K562 (cell line): ENCODE measurements around the gene TMEM187. TPM values are rescaled to one million over a fixed set of nuclear protein-coding genes. Genes with fewer than 3 reads are reported as not detected.

Source experiments
- ATF7 ChIP-seq: fragments of 450-650 bp; IDR thresholded peaks from 2 replicates; pipeline ENCODE4 v1.7.1; 2014; ENCODE audit warnings: mild to moderate bottlenecking, moderate library complexity
- CREBBP ChIP-seq: IDR thresholded peaks from one replicate; pipeline ENCODE4 v1.6.1; 2012; ENCODE audit warnings: low read depth, mild to moderate bottlenecking, control low read depth, inconsistent platforms, low read length
- EZH2 ChIP-seq: IDR thresholded peaks from 2 replicates; pipeline ENCODE4 v1.6.1; 2012; ENCODE audit warnings: low read depth, mild to moderate bottlenecking, inconsistent platforms, low read length, borderline replicate concordance
- KDM4B ChIP-seq, 2 experiments: fragments of 450-650 bp in 1 of 2; sonication (generic) in 1 of 2; IDR thresholded peaks; 2 replicates each; pipeline ENCODE4 v1.6.1; 2016 to 2017; ENCODE audit warnings: borderline replicate concordance in 2 of 2, antibody characterized with exemption in 1 of 2, low read depth in 1 of 2, mild to moderate bottlenecking in 1 of 2
- NUFIP1 ChIP-seq: fragments of 450-650 bp; IDR thresholded peaks from 2 replicates; pipeline ENCODE4 v1.6.1; 2018; ENCODE audit not compliant: partially characterized antibody
- POU5F1 ChIP-seq: fragments of 150-350 bp; IDR thresholded peaks from 2 replicates; pipeline ENCODE4 v1.6.1; 2014; ENCODE audit warnings: borderline replicate concordance, low read length, low read depth, mild to moderate bottlenecking; ENCODE audit not compliant: partially characterized antibody
- ZNF217 ChIP-seq: sonication (generic); formaldehyde crosslinking; IDR thresholded peaks from 2 replicates; pipeline ENCODE4 v1.8.0; 2022; ENCODE audit warnings: mild to moderate bottlenecking, missing genetic modification reagents
- ZNF696 ChIP-seq: fragments of 250-450 bp; sonication (Bioruptor Pico); conservative IDR thresholded peaks from 2 replicates; pipeline ENCODE4 v1.4.0; 2020; ENCODE audit warnings: mild to moderate bottlenecking, moderate library complexity
- ZNF76 ChIP-seq: fragments of 250-450 bp; sonication (Bioruptor Pico); IDR thresholded peaks from 2 replicates; pipeline ENCODE4 v1.4.0; 2020; ENCODE audit warnings: mild to moderate bottlenecking, moderate library complexity, borderline replicate concordance
- polyA plus RNA-seq, 8 experiments: library from polyadenylated mRNA; depleted of rRNA in 4 of 8; stranded (reverse) in 5 of 8; unstranded in 3 of 8; fragments of >200 nt; fragmentation: Nextera tagmentation in 2 of 8; fragmentation: Illumina TruSeq in 1 of 8; extraction: Ambion mirVana in 2 of 8; extraction: Trizol in 1 of 8; gene quantifications; 2 replicates each; pipeline versions ENCODE4 v1.2.1 to v1.2.3, GENCODE V29; 2011 to 2014; ENCODE audit warnings: inconsistent platforms in 1 of 8, missing spikeins in 1 of 8
- total RNA-seq, 7 experiments: library from RNA; depleted of rRNA in 6 of 7; stranded (reverse); fragments of >200 nt in 6 of 7; fragmentation: Illumina TruSeq in 2 of 7; extraction: Trizol in 2 of 7; gene quantifications; 2 replicates each; pipeline versions ENCODE4 v1.2.1 to v1.2.3, GENCODE V29; 2011 to 2021; ENCODE audit warnings: low replicate concordance in 1 of 7
- TF ChIP-seq, protein P1 (sequence below): IDR thresholded peaks from 2 replicates; pipeline ENCODE4 v1.6.1; 2011; ENCODE audit warnings: borderline replicate concordance, low read depth, mild to moderate bottlenecking, moderate library complexity, low read length; ENCODE audit not compliant: insufficient read depth, poor library complexity, severe bottlenecking
- TF ChIP-seq, protein P2 (sequence below): fragments of 200-400 bp; formaldehyde crosslinking; IDR thresholded peaks from 2 replicates; pipeline ENCODE4 v1.6.1; 2017; ENCODE audit warnings: mild to moderate bottlenecking, low read depth, low read length, moderate library complexity

The TMEM187 gene
- total and polyA plus RNA-seq, 9 of the 15 experiments (the other 6 are each of a cell fraction or from before 2014, with no cell fraction given), result 0.13 to 6.4 (median 1.6) TPM

DNA sequence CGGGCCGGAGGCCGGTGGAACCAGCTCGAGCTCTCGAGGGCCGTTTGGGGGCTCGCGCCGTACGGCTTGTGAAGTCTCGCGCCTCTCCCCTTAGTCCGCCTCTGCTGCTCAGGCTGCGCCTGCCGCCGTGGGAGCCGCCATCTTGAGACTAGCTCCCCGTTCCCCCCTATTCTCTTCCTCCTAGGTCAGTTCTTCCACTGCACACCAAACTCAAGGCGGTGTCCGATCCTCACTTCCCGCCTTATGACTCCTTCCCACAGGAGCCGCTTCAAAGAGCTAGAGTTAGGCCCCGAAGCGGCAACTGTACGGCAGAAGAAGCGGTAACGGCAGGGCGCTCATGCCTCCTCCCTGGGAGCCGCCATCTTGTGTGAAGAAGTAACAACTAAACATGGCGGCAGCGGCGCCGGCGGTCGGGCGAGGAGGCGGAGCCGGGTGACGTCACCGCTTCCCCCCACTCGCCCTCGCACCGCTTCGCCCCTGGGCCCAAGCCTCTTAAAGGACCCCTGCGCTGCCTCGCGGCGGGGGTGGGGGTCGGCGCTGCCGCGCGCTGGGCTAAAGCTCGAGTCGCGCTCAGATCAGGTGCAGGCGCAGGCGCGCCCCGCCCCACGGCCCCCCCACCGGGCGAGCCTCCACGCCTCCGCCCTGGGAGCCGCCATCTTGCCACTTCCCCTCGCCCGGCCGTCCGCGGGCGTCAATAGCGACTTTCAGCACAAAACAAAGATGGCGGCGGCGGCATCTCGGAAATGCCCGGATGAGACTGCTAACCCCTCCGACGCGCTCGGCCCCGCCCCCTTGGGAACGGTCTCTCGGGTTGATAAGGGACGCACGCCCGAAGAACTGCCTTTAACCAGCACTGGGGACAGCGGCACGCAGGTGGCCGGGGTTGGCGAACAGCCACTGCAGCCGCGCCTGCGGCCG, 845 bp upstream of the TMEM187 start, which contains the start of gene HCFC1 (continued):
- no peak for TF ChIP-seq POU5F1
- TF ChIP-seq NUFIP1, result no peak
- TF ChIP-seq, protein P1, sequence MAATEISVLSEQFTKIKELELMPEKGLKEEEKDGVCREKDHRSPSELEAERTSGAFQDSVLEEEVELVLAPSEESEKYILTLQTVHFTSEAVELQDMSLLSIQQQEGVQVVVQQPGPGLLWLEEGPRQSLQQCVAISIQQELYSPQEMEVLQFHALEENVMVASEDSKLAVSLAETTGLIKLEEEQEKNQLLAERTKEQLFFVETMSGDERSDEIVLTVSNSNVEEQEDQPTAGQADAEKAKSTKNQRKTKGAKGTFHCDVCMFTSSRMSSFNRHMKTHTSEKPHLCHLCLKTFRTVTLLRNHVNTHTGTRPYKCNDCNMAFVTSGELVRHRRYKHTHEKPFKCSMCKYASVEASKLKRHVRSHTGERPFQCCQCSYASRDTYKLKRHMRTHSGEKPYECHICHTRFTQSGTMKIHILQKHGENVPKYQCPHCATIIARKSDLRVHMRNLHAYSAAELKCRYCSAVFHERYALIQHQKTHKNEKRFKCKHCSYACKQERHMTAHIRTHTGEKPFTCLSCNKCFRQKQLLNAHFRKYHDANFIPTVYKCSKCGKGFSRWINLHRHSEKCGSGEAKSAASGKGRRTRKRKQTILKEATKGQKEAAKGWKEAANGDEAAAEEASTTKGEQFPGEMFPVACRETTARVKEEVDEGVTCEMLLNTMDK, result no peak
- no peak for TF ChIP-seq ZNF217 (CRISPR knock-in tag)
- TF ChIP-seq, protein P2, sequence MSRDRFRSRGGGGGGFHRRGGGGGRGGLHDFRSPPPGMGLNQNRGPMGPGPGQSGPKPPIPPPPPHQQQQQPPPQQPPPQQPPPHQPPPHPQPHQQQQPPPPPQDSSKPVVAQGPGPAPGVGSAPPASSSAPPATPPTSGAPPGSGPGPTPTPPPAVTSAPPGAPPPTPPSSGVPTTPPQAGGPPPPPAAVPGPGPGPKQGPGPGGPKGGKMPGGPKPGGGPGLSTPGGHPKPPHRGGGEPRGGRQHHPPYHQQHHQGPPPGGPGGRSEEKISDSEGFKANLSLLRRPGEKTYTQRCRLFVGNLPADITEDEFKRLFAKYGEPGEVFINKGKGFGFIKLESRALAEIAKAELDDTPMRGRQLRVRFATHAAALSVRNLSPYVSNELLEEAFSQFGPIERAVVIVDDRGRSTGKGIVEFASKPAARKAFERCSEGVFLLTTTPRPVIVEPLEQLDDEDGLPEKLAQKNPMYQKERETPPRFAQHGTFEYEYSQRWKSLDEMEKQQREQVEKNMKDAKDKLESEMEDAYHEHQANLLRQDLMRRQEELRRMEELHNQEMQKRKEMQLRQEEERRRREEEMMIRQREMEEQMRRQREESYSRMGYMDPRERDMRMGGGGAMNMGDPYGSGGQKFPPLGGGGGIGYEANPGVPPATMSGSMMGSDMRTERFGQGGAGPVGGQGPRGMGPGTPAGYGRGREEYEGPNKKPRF, result no peak
- peak; percentile 99 for TF ChIP-seq ATF7
- TF ChIP-seq ZNF696 (CRISPR knock-in tag), result no peak
- no peak for TF ChIP-seq EZH2
- no peak for TF ChIP-seq KDM4B (IDR thresholded peaks at IDR 0.05; ENCODE audit: borderline replicate concordance in 2 of 2, low read depth in 1 of 2)
- no peak for TF ChIP-seq ZNF76 (CRISPR knock-in tag)
- TF ChIP-seq CREBBP, result no peak
